ENCODE data around the gene SLC22A25. TPM values are rescaled to one million over a fixed set of nuclear protein-coding genes. Genes with fewer than 3 reads are reported as not detected.
"Not testable (repeated sequence)": the region's sequence is repeated elsewhere in the genome, so short reads cannot be mapped to it uniquely, and the experiment has no call there.

SLC22A25 gene
- total RNA-seq, 1 donor from 2014 or later, result not detected

DNA sequence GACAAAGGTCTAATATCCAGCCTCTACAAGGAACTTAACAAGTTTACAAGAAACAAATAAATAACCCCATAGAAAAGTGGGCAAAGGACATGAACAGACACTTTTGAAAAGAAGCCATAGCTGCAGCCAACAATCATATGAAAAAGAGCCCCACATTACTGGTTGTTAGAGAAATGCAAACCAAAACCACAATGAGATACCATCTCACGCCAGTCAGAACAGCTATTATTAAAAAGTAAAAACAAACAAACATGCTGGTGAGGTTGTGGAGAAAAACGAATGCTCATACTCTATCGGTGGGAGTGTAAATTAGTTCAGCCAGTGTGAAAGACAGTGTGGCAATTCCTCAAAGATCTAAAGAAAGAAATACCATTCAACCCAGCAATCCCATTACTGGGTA, 5.6 kb upstream of the SLC22A25 start:
- H3K4me3 ChIP-seq, result no peak overlapping the region
- no peaks in the 10 kb centered on the region for H3K9me3 ChIP-seq
- no peak for DNase-seq (ENCODE audit: low spot score in 2 of 2)

DNA sequence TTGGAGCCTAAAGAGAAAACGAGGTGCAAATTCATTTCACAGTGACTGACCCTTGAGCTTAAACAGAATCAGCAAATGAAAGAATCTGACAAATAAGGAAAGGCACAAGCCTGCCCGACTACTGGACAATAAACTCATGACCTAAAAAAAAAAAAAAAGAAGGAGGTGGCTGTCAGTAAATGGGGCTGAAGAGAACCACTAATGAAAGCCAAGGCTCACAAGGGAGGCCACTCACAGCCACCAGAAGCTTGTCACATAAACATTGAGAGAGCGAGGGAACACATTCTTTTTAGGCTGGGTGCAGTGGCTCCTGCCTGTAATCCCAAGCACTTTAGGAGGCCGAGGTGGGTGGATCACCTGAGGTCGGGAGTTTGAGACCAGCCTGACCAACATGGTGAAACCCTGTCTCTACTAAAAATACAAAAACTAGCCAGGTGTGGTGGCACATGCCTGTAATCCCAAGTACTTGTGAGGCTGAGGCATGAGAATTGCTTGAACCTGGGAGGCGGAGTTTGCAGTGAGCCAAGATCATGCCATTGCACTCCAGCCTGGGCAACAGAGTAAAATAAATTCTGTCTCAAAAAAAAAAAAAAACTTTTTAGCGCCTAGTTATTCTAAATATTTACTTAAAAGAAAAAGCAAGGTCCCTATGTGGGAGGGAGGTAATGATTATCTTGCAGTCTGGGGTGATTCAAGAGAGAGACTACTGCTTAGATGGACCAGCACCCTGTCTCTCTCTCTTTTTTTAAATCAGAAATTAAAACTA, 4.0 kb upstream of the SLC22A25 start:
- H3K4me1 ChIP-seq; DNase-seq (ENCODE audit: low spot score in 2 of 2); H3K9me3 ChIP-seq; H3K27me3 ChIP-seq; H3K4me3 ChIP-seq; H3K36me3 ChIP-seq; intact Hi-C loops (cut with DNase I); H3K27ac ChIP-seq: not testable (repeated sequence)

More for the DNA sequence above, 5.6 kb upstream of the SLC22A25 start:
- no peaks in the 10 kb centered on the region for H3K27me3 ChIP-seq
- H3K36me3 ChIP-seq, result no peaks in the 10 kb centered on the region
- TF ChIP-seq, protein P1, sequence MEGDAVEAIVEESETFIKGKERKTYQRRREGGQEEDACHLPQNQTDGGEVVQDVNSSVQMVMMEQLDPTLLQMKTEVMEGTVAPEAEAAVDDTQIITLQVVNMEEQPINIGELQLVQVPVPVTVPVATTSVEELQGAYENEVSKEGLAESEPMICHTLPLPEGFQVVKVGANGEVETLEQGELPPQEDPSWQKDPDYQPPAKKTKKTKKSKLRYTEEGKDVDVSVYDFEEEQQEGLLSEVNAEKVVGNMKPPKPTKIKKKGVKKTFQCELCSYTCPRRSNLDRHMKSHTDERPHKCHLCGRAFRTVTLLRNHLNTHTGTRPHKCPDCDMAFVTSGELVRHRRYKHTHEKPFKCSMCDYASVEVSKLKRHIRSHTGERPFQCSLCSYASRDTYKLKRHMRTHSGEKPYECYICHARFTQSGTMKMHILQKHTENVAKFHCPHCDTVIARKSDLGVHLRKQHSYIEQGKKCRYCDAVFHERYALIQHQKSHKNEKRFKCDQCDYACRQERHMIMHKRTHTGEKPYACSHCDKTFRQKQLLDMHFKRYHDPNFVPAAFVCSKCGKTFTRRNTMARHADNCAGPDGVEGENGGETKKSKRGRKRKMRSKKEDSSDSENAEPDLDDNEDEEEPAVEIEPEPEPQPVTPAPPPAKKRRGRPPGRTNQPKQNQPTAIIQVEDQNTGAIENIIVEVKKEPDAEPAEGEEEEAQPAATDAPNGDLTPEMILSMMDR (IDR thresholded peaks at IDR 0.05), result no peak
- H3K4me1 ChIP-seq, result no peaks in the 10 kb centered on the region
- no peak overlapping the region for H3K27ac ChIP-seq
- intact Hi-C loops (cut with DNase I), result no loop called here

DNA sequence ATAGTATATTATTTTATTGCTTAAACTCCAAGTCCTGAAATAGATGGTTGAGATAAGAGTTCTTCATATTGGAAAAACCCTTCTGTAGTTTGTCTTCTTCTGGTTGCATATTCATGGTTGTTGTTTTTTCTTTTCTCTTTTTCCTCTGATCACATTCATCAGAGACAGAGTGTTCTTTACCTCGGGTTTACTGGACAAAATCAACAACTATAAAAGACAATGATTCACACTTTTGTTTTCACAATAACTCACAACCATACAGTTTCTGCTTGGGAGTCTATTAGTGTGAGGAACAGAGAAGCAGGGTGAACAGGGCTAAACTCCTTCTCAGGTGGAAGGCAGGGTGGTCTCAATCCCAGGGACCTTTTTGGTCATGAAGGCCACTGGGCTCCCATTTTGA, 2.6 kb upstream of the SLC22A25 start:
- Histone ChIP-seq H3K36me3 (no peaks in the 10 kb centered on the region), H3K4me1 (no peaks in the 10 kb centered on the region), H3K4me3 (no peak overlapping the region), H3K27me3 (no peaks in the 10 kb centered on the region), H3K27ac (no peak overlapping the region), H3K9me3 (no peaks in the 10 kb centered on the region)
- TF ChIP-seq, protein P1 (IDR thresholded peaks at IDR 0.05), result no peak
- intact Hi-C loops (cut with DNase I), result no loop called here
- no peak for DNase-seq (ENCODE audit: low spot score in 2 of 2)

DNA sequence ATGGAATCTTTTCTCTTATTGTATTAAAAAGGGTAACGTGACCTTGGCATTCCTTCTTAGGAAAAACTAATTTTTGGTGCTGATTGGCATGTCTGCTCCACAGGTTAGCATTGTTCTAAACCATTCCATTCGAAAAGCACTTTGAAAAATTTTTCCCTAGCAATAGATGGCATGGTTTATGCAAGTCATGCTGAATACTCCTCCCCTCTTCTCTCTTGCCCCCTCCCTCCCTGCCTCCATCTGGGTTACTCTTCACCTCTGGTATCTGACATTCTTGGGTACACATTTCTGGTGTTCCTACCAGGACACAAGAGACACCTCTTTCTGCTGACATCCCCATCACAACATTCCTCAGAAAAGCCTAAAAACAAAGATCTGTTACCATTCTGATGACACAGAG, 1.5 kb upstream of the SLC22A25 start:
- Histone ChIP-seq H3K4me3 (no peak overlapping the region), H3K27me3 (no peaks in the 10 kb centered on the region), H3K9me3 (no peaks in the 10 kb centered on the region), H3K4me1 (no peaks in the 10 kb centered on the region), H3K36me3 (no peaks in the 10 kb centered on the region), H3K27ac (no peak overlapping the region)
- intact Hi-C loops (cut with DNase I), result no loop called here
- no peak for DNase-seq (ENCODE audit: low spot score in 2 of 2)
- TF ChIP-seq, protein P1 (IDR thresholded peaks at IDR 0.05), result no peak

DNA sequence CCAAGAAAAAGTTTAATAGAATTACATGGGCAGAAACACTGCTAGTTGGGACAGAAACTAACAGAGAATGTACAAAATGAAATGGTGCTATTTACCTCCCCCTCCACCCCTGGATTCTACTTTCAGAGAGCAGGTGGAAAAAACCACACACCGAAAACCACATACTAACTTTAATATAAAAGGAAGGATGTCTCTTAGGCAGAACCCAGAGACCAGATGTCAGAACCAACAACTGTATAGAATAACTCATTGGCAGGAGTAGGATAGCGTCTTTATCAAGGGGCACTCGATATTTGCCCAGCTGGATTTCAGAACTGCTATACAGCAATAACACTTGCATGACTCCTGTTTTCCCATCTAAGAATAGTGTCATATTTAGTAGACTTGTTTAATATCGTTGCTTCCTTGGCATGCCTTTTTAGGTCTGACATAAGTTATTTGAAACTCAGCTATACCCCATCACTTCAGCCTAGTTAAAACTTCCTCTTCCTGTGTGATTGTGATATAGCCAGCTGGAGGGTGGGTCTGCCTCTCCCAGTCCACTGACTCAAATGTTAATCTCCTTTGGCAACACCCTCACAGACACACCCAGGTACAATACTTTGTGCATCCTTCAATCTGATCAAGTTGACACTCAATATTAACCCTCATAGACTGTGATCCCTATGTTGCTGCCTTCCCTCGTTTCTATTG, 1.2 kb downstream of the SLC22A25 start:
- H3K27me3 ChIP-seq, result no peaks in the 10 kb centered on the region
- no peaks in the 10 kb centered on the region for H3K36me3 ChIP-seq
- intact Hi-C loops (cut with DNase I), result no loop called here
- no peaks in the 10 kb centered on the region for H3K4me1 ChIP-seq
- DNase-seq (ENCODE audit: low spot score in 2 of 2), result no peak
- TF ChIP-seq, protein P1 (IDR thresholded peaks at IDR 0.05), result no peak
- H3K27ac ChIP-seq, result no peak overlapping the region
- H3K9me3 ChIP-seq, result no peaks in the 10 kb centered on the region
- no peak overlapping the region for H3K4me3 ChIP-seq

DNA sequence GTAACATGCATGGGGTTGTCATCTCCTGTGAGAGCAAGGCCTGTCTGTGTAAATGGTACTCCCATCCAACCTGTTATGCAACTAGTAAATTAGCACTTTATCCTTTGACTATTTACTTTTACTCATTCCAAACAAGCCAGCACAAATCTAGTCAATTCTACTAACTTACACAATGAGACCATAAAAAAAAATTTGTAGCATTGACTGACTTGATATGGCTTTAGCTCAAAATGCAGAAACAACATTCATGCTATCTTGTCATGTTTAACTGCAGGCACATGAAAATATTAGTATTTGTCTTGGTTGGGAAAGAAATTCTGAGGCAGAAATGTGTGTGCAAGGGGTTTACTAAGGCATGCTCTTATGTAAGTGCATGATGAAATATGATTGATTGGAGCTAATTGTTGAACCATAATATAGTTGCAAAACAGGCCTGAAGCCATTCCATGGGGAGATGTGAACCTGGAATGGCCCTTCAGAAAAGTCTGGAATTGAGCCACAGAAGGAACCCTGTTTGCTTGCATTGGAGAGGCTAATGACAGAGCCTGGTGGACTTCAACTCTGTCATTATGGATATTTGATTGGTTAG, 2.5 kb downstream of the SLC22A25 start:
- DNase-seq (ENCODE audit: low spot score in 2 of 2), result no peak
- intact Hi-C loops (cut with DNase I), result no loop called here

More for the DNA sequence above, 2.5 kb downstream of the SLC22A25 start:
- Histone ChIP-seq H3K27ac (no peak overlapping the region), H3K36me3 (no peaks in the 10 kb centered on the region), H3K27me3 (no peaks in the 10 kb centered on the region), H3K4me1 (no peaks in the 10 kb centered on the region), H3K9me3 (no peaks in the 10 kb centered on the region), H3K4me3 (no peak overlapping the region)
- TF ChIP-seq, protein P1 (IDR thresholded peaks at IDR 0.05), result no peak
